ENCODE data around the gene ITPKC. TPM values are rescaled to one million over a fixed set of nuclear protein-coding genes. Genes with fewer than 3 reads are reported as not detected.

ITPKC gene
- total RNA-seq, result 10 to 100 TPM; 15.2 to 15.6 TPM

DNA sequence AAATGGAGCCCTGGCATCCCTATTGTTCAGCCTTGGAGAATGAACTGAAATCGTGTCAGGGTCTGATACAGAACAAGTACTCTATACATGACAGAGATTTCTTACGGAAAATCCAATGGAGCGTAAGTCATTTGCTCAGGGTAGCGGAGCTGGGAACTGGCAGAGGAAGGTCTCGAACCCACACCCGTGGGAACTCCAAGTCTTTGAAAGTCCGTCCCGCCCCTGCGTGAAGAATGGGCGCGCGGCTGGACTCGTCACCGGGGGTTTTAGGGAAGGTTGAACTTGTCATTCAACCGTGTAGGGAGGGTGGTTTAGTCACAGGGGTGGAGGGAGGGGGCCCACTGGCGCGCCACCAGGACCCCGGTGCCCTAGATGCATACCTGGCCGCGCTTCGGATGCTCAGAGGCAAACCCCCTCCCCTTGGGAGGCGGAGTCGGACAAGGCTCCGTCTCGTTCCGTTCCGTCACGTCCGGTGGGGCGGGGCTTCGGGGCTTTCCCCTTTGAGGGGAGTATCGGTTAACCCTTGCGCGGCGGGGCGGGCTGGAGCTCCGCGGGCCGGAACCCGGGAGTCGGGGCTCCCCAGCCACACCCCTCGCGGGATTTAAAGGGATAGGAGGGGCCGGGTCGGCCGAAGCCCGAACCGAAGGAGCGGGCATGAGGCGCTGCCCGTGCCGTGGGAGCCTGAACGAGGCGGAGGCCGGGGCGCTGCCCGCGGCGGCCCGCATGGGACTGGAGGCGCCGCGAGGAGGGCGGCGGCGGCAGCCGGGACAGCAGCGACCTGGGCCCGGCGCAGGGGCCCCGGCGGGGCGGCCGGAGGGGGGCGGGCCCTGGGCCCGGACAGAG lies at the start of gene ITPKC, which contains the start of gene COQ8B:
Gene ITPKC (plus strand): TSS at position 631 of the 843 bp plus-strand sequence. CDS start 24 bp downstream, at position 655.
Gene COQ8B (minus strand): TSS at position 405 of the 843 bp plus-strand sequence. CDS start 2,254 bp downstream, outside the sequence.
- no peaks in the 10 kb centered on the region for H3K36me3 ChIP-seq
- H3K9me3 ChIP-seq, result no peaks in the 10 kb centered on the region
- H3K27me3 ChIP-seq, result no peaks in the 10 kb centered on the region
- peaks cover 0 to 69% of the 10 kb centered on the region in 2 donors for H3K4me1 ChIP-seq
- peak within 1 kb of the TSS; percentile 80 for H3K4me3 ChIP-seq
- TF ChIP-seq, protein P1, sequence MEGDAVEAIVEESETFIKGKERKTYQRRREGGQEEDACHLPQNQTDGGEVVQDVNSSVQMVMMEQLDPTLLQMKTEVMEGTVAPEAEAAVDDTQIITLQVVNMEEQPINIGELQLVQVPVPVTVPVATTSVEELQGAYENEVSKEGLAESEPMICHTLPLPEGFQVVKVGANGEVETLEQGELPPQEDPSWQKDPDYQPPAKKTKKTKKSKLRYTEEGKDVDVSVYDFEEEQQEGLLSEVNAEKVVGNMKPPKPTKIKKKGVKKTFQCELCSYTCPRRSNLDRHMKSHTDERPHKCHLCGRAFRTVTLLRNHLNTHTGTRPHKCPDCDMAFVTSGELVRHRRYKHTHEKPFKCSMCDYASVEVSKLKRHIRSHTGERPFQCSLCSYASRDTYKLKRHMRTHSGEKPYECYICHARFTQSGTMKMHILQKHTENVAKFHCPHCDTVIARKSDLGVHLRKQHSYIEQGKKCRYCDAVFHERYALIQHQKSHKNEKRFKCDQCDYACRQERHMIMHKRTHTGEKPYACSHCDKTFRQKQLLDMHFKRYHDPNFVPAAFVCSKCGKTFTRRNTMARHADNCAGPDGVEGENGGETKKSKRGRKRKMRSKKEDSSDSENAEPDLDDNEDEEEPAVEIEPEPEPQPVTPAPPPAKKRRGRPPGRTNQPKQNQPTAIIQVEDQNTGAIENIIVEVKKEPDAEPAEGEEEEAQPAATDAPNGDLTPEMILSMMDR (IDR thresholded peaks at IDR 0.05), result no peak
- peak; percentile 99 for DNase-seq (ENCODE audit: low spot score)
- H3K27ac ChIP-seq, result peak within 1 kb of the TSS; percentile 95 to 98

- Histone ChIP-seq H3K4me1 (peaks cover 0 to 9% of the 10 kb centered on the region in 2 donors), H3K9me3 (no peaks in the 10 kb centered on the region), H3K27ac (no peak overlapping the region), H3K36me3 (peaks cover 52% of the 10 kb centered on the region), H3K27me3 (no peaks in the 10 kb centered on the region), H3K4me3 (no peak overlapping the region)
- no peak for DNase-seq (ENCODE audit: low spot score)
- TF ChIP-seq, protein P1 (IDR thresholded peaks at IDR 0.05), result no peak
These were observed 49.3 kb upstream of the ITPKC start for GRCh38 chr19:40667602-40668001.

- Histone ChIP-seq H3K9me3 (no peaks in the 10 kb centered on the region), H3K4me1 (no peaks in the 10 kb centered on the region), H3K4me3 (no peak overlapping the region), H3K27me3 (no peaks in the 10 kb centered on the region), H3K27ac (no peak overlapping the region), H3K36me3 (peaks cover 67% of the 10 kb centered on the region)
- DNase-seq (ENCODE audit: low spot score), result no peak
- TF ChIP-seq, protein P1 (IDR thresholded peaks at IDR 0.05), result no peak
These were observed 47.8 kb upstream of the ITPKC start for GRCh38 chr19:40668991-40669614.

- Histone ChIP-seq H3K4me3 (no peak overlapping the region), H3K4me1 (no peaks in the 10 kb centered on the region), H3K36me3 (peaks cover 83% of the 10 kb centered on the region), H3K9me3 (no peaks in the 10 kb centered on the region), H3K27ac (peak overlapping the region; percentile 52 to 70), H3K27me3 (no peaks in the 10 kb centered on the region)
- DNase-seq (ENCODE audit: low spot score), result no peak
- TF ChIP-seq, protein P1 (IDR thresholded peaks at IDR 0.05), result no peak
These were observed 45.5 kb upstream of the ITPKC start for GRCh38 chr19:40671404-40671803.

DNA sequence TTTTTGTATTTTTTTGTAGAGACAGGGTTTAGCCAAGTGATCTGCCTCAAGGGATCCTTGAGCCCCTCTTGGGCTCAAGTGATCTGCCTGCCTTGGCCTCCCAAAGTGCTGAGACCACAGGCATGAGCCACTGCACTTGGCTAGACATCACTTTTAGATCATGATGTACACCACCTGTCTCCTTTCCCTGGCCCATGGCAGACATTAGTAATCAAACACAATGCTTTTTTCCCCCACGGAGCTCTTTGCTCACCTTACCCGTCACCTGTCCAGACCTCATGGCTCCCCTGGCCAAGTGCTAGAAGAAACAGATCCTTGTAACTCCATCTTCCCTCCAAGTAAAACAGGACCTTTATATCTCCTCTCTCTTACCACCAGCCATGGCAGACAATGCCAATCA lies 44.9 kb upstream of the ITPKC start:
- DNase-seq (ENCODE audit: low spot score), result no peak
- H3K9me3 ChIP-seq, result no peaks in the 10 kb centered on the region
- no peak overlapping the region for H3K4me3 ChIP-seq
- TF ChIP-seq, protein P1 (IDR thresholded peaks at IDR 0.05), result no peak
- peaks cover 88% of the 10 kb centered on the region for H3K36me3 ChIP-seq
- peak overlapping the region; percentile 52 to 70 for H3K27ac ChIP-seq
- no peaks in the 10 kb centered on the region for H3K27me3 ChIP-seq
- H3K4me1 ChIP-seq, result no peaks in the 10 kb centered on the region

Data from right atrium auricular region (tissue), 2 donors.